Testis (tissue), 3 donors: ENCODE data around the gene LEO1. TPM values are rescaled to one million over a fixed set of nuclear protein-coding genes. Genes with fewer than 3 reads are reported as not detected.

Source experiments
- DNase-seq: peaks from one replicate; pipeline ENCODE4 v3.0.0-alpha.2; 2019
- H3K27ac ChIP-seq, 2 donors: fragments of 200-600 bp; sonication (generic); one replicate each; pipeline ENCODE4 v1.5.1; 2019
- H3K27me3 ChIP-seq: fragments of 200-600 bp; sonication (generic); one replicate; pipeline ENCODE4 v1.5.1; 2019
- H3K36me3 ChIP-seq: fragments of 200-600 bp; sonication (generic); one replicate; pipeline ENCODE4 v1.5.1; 2017; ENCODE audit warnings: low read depth; ENCODE audit errors: missing control alignments
- H3K4me1 ChIP-seq: fragments of 200-600 bp; sonication (generic); one replicate; pipeline ENCODE4 v1.5.1; 2019
- H3K4me3 ChIP-seq, 2 donors: fragments of 200-600 bp; sonication (generic); one replicate each; pipeline ENCODE4 v1.5.1; 2017 to 2019
- H3K9me3 ChIP-seq: fragments of 200-600 bp; sonication (generic); one replicate; pipeline ENCODE4 v1.5.1; 2017
- CTCF ChIP-seq, 3 experiments: fragments of 450-650 bp in 2 of 3; fragments of 200-600 bp in 1 of 3; sonication (generic) in 1 of 3; IDR thresholded peaks; one replicate each; pipeline ENCODE4 v1.5.1; 2016 to 2019; ENCODE audit warnings: antibody characterized with exemption in 3 of 3, mild to moderate bottlenecking in 2 of 3, moderate library complexity in 1 of 3
- POLR2A ChIP-seq: fragments of 450-650 bp; IDR thresholded peaks from one replicate; pipeline ENCODE4 v1.6.1; 2017; ENCODE audit warnings: antibody characterized with exemption, mild to moderate bottlenecking, moderate library complexity
- WGBS, 2 donors: methylation state at CpG; one replicate each; pipeline ENCODE4 v1.1.5; 2018; 5-methylcytosine and 5-hydroxymethylcytosine counted together
- intact Hi-C: fragments of 100-400 bp; cut with DNase I; formaldehyde crosslinking; loops from one replicate; pipeline ENCODE4 v1.15.1; 2023; ENCODE audit warnings: low total_unique reads
- polyA plus RNA-seq: library from polyadenylated mRNA; stranded (reverse); fragments of 350-450 nt; fragmentation: Illumina TruSeq; extraction: RNeasy Lipid Tissue Mini Kit (QIAGEN cat#74804); gene quantifications from one replicate; pipeline ENCODE4 v1.2.3, GENCODE V29; 2014; ENCODE audit warnings: low read depth, low replicate concordance; ENCODE audit not compliant: insufficient read depth
- total RNA-seq, 2 donors: library from RNA; depleted of rRNA; stranded (reverse); fragments of >200 nt; gene quantifications; one replicate each; pipeline ENCODE4 v1.2.3, GENCODE V29; 2016

Gene LEO1
- total and polyA plus RNA-seq, 3 donors from 2014 or later: 8.2 to 21.0 (median 20.7) TPM

GRCh38 chr15:51926809-51927208 lies 44.8 kb downstream of the LEO1 start:
- no peaks in the 10 kb centered on the region for H3K4me1 ChIP-seq
- WGBS, 2 donors: 95 to 96% methylated on average over 3 of the region's 3 CpGs
- intact Hi-C loops: no loop called here
- H3K27ac ChIP-seq: no peak overlapping the region
- H3K9me3 ChIP-seq: no peaks in the 10 kb centered on the region
- TF ChIP-seq POLR2A (no peak), CTCF (IDR thresholded peaks at IDR 0.05) (no peak)
- no peaks in the 10 kb centered on the region for H3K27me3 ChIP-seq
- H3K4me3 ChIP-seq: no peak overlapping the region
- no peaks in the 10 kb centered on the region for H3K36me3 ChIP-seq
- no peak for DNase-seq

GRCh38 chr15:51924156-51925068 lies 47.2 kb downstream of the LEO1 start:
- Histone ChIP-seq H3K9me3 (no peaks in the 10 kb centered on the region), H3K27me3 (no peaks in the 10 kb centered on the region), H3K4me1 (no peaks in the 10 kb centered on the region), H3K36me3 (no peaks in the 10 kb centered on the region), H3K27ac (no peak overlapping the region), H3K4me3 (no peak overlapping the region)
- TF ChIP-seq POLR2A (no peak), CTCF (IDR thresholded peaks at IDR 0.05) (no peak)
- WGBS, 2 donors: 85% methylated on average over 11 of the region's 11 CpGs
- intact Hi-C loops: no loop called here
- no peak for DNase-seq

DNA sequence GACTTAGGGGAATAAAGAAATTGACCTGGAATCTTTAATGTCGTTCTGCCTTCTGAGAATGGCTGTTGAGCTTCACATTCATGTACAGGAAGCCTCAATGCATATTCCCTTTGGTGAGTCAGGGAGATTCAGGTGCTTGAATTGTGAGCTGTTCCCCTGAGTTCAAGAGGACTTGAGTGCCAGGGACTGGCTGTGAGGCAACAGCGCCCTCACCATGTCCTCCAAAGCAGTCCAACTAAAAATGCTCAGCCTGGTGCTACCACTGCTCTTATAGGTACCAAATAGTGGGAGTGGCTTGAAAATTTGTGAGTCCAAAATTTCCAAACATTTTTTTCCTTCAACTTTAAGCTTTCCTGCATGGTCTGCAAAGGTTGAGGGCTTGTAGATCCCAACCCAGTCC lies 54.1 kb downstream of the LEO1 start:
- Histone ChIP-seq H3K4me3 (no peak overlapping the region), H3K9me3 (no peaks in the 10 kb centered on the region), H3K27ac (no peak overlapping the region), H3K27me3 (no peaks in the 10 kb centered on the region), H3K36me3 (no peaks in the 10 kb centered on the region), H3K4me1 (no peaks in the 10 kb centered on the region)
- WGBS, 2 donors: 83 to 92% methylated on average over 2 of the region's 2 CpGs
- intact Hi-C loops: no loop called here
- no peak for DNase-seq
- TF ChIP-seq POLR2A: no peak

DNA sequence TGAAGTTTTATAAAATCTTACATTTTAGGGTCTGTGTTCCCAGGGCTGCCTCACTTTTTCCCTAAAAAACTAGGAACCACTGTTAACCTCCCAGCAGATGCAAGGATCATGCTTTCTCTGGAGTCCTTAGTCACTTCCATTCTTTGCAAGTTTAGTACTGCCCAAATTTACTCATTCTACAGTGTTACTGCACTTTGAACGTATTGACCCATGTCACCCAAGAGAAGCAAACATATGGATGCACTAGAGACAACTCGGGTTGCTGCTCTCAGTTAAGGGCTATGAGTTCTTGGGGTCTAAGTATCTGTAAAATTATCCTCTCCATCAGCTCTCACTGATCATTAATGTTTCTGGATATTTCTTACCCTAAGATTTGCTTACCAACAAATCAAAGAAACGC lies 59.0 kb downstream of the LEO1 start:
- Histone ChIP-seq H3K27me3 (no peaks in the 10 kb centered on the region), H3K4me3 (no peak overlapping the region), H3K4me1 (no peaks in the 10 kb centered on the region), H3K27ac (no peak overlapping the region), H3K36me3 (no peaks in the 10 kb centered on the region), H3K9me3 (no peaks in the 10 kb centered on the region)
- DNase-seq: no peak
- intact Hi-C loops: no loop called here
- TF ChIP-seq CTCF (IDR thresholded peaks at IDR 0.05) (no peak), POLR2A (no peak)
- WGBS, 2 donors: 90 to 92% methylated on average over 3 of the region's 3 CpGs

GRCh38 chr15:51909584-51909983 lies 62.0 kb downstream of the LEO1 start:
- no peaks in the 10 kb centered on the region for H3K27me3 ChIP-seq
- no peak overlapping the region for H3K27ac ChIP-seq
- TF ChIP-seq CTCF (IDR thresholded peaks at IDR 0.05): no peak
- no peak for TF ChIP-seq POLR2A
- no peaks in the 10 kb centered on the region for H3K36me3 ChIP-seq
- DNase-seq: no peak
- H3K4me3 ChIP-seq: no peak overlapping the region
- WGBS, 2 donors: 98% methylated on average over 2 of the region's 2 CpGs
- no peaks in the 10 kb centered on the region for H3K4me1 ChIP-seq
- H3K9me3 ChIP-seq: no peaks in the 10 kb centered on the region
- intact Hi-C loops: no loop called here
